GM19328 (cell line): ENCODE measurements around the gene RBMY1A1.
"Not testable (repeated sequence)": the region's sequence is repeated elsewhere in the genome, so short reads cannot be mapped to it uniquely, and the experiment has no call there.

Experiments used
- ATAC-seq: cut with Tn5 transposase; IDR thresholded peaks from one replicate; pipeline ENCODE4 v1.9.1; 2021; ENCODE audit warnings: mild to moderate bottlenecking, moderate library complexity; ENCODE audit not compliant: unreplicated experiment

RBMY1A1 gene

DNA sequence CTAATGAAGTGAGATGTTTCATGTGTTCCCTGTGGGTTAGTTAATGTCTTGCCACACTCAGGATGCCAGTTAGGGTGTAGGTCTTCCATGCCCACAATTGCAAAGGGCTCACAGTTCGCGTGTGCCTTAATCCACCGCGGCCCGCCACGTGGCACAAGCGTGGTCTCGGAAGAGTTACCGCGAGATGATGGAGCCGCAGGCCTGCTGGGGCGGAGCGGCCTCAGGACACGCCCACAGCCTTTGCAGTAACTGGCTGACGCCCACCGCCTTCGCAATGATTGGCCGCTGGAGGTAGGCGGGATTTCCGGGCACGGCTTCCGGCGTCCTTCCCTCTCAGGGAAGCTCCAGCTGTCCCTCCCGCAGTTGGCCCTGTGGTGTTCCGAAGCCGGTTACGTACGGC, at the start of gene RBMY1A1:
Gene RBMY1A1, plus strand, starts transcription at position 301 of the 400 bp plus-strand sequence. CDS start 2,013 bp downstream, outside the sequence.
- ATAC-seq, result not testable (repeated sequence)

DNA sequence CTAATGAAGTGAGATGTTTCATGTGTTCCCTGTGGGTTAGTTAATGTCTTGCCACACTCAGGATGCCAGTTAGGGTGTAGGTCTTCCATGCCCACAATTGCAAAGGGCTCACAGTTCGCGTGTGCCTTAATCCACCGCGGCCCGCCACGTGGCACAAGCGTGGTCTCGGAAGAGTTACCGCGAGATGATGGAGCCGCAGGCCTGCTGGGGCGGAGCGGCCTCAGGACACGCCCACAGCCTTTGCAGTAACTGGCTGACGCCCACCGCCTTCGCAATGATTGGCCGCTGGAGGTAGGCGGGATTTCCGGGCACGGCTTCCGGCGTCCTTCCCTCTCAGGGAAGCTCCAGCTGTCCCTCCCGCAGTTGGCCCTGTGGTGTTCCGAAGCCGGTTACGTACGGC, 23.6 kb upstream of the RBMY1A1 start, which contains the start of gene RBMY1B:
Gene RBMY1B, plus strand, starts transcription at position 301 of the 400 bp plus-strand sequence. CDS start 2,013 bp downstream, outside the sequence.
- not testable (repeated sequence) for ATAC-seq

DNA sequence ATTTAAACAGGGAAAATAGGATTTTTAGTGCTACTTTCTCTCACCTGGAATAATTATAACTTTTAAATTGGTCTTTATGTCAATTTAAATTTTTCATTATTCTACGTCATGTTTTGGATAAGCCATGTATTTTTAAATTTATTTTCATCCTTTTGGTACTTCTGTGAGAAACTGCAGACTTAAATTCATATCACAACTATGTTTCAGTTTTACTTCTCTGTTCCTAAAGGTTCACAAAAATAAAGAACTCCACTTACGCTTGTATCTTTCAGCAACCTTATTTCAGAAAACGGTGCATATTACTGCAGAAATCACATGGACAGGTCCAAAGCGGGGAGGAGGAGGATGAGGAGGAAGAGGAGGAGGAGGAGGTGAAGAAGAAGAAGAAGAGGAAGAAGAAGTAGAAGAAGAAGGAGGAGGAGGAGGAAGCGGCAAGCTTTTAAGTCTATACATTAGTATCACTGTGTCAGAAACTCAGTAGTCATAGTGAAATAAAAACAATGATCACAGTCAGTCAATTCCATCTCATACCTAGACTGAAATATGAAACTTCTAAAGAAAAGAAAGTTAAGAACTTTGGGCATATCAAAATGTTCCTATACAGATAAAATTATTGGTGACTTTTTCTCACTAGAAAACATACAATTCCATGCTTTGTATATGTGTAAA, 24.8 kb downstream of the RBMY1A1 start:
- not testable (repeated sequence) for ATAC-seq

DNA sequence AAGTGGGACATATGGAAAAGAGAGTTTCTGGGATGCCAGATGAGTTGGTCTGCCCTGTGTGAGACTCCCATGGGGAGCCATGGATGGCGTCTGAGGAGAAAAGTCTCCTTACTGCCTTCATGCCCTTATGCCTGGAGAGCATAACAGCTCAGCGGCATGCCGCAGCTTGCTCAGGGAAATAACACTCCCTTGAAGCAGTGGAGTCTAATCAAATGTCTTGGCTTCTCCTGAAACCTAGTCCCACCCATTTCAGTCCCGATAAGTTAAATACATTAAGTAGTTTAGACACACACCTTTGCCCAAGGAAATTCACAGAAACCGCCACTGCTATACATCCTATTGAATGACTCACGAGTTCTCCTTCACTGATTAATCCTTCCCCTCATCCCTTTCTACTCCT, 50.8 kb downstream of the RBMY1A1 start:
- ATAC-seq, result no peak

DNA sequence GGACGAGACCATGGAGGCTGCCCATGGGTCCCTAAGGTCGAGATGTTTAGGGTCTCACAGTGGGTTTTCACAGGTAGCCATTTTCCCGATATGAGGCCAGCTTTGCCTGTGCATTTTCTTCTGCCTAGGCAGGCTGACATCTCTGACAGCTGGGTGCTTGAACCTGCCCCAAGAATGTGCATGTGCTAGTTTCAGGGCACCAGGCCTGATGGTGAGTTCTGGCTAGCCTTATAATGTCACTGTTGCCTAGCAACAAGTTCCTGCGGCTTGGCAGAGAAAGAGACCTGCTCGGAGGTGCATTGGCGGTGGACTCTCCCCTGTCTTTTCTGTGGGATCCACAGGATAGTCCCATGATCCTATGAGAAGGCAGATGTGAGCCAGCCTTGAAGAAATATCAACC, 51.8 kb downstream of the RBMY1A1 start:
- not testable (repeated sequence) for ATAC-seq

DNA sequence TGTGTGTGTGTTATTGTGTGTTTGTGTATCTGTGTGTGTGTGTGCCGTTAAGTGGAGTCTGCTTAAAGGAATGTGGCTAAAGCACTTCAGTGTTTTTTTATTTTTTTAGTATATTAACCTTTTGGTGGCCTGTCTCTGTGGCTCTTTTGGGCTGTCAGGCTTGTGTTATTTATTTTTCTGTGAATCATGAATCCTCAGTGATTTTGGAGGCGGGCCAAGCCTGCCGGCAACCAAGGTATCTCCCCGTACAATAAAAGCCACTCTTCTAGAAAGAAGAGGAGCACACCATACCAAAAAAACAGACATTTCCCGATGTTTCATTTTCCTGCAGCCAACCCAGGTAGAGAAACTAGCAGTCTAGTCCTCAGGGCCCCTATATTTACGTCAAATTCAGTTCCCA, 57.4 kb downstream of the RBMY1A1 start:
- ATAC-seq, result no peak

DNA sequence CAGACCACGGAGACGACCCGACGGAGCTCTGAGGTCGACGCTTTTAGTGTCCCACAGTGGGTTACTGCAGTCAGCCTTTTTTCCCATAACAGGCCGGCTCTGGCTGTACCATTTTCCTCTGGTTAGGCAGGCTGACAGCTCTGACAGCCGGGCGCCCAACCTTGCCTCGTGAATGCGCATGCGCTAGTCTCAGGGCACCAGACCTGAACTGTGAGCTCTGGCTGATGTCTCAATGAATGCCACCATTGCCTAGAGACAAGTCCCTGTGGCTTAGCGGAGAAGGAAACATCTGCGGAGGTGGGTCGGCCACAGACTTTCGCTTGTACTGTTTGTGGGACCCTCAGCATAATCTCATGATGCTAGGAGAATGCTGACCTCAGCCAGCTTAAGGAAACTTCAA, 61.6 kb downstream of the RBMY1A1 start:
- not testable (repeated sequence) for ATAC-seq
